GM15510 (cell line): ENCODE results near the gene BACE1-AS.

Experiments
- POLR2A ChIP-seq: IDR thresholded peaks from 3 replicates; pipeline ENCODE4 v1.6.1; 2011; ENCODE audit warnings: borderline replicate concordance; ENCODE audit not compliant: insufficient read length; ENCODE audit errors: extremely low read depth

BACE1-AS gene

GRCh38 chr11:117333917-117334316 lies 42.8 kb downstream of the BACE1-AS start:
- no peak for TF ChIP-seq POLR2A

DNA sequence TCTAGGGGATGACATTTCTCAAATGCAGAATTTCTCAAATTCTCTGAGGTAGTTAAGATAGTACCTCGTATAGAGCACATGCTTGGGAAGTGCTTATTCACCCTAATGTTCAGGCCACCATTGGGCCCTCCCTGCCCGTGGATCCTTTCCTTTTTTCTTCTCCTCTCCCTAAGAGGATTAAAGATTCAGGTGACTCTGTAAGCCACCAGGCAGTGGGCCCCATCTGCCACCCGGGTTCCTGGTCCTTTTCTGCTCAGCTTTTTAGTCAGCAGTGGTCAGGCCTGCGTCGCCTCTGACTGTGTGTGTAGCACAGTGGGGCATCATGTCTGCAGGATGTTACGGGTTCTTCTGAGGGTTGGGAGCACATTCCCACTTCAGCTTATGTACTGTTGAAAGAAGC lies 43.8 kb downstream of the BACE1-AS start:
- no peak for TF ChIP-seq POLR2A

GRCh38 chr11:117335399-117335798 lies 44.3 kb downstream of the BACE1-AS start:
- no peak for TF ChIP-seq POLR2A

- TF ChIP-seq POLR2A, result no peak
Observed at GRCh38 chr11:117337076-117337475, 45.9 kb downstream of the BACE1-AS start.
